GM18519 (cell line): Measurements from ENCODE around the gene WDR31.

ENCODE experiments used
- ATAC-seq: cut with Tn5 transposase; IDR thresholded peaks from one replicate; pipeline ENCODE4 v1.9.1; 2021; ENCODE audit warnings: mild to moderate bottlenecking, moderate library complexity; ENCODE audit not compliant: unreplicated experiment, low FRiP score

Gene WDR31

GRCh38 chr9:113343732-113344231 is 3.7 kb upstream of the WDR31 start:
- no peak for ATAC-seq

- no peak for ATAC-seq
These were observed 1.8 kb upstream of the WDR31 start for GRCh38 chr9:113341712-113342410.

- ATAC-seq = no peak
These were observed 2.4 kb downstream of the WDR31 start for GRCh38 chr9:113337714-113338113.

- ATAC-seq = no peak
These were observed 8.3 kb downstream of the WDR31 start for GRCh38 chr9:113331780-113332179.

DNA sequence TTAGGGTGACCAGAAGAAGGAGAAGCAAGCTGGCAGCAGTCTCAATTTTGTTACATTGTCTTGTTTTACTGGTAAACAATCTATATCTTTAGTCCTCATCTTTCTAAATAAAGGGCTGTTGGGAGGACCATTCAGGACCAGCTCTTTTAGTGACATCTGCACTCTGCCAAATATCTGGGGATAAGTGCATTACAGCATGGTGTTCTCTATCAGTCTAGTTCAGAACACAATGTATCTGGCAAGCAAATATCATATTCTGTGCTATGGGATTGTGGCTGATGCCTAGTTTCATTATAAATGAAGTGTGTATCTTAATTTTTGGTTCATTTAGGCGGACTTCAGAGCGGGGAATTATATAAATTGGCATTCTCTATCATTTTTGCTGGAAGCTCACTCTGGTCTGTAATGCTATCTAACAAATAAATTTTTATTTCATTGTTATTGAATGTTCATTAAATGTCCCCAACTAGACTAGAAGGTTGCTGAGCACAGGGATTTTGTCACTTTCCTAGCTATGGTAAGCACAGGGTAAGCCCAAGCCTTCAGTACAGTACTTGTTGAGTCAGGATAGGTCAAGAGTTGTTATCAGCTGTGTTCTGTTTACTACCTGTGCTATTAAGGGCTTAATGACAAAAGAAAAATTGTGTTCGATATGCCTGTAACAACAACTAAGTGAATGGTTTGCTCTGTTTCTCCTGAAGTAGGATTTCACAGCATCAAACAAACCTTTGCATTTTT is 11.9 kb downstream of the WDR31 start:
- ATAC-seq = no peak

- no peak for ATAC-seq
These were observed 13.8 kb downstream of the WDR31 start for GRCh38 chr9:113326230-113326629.

DNA sequence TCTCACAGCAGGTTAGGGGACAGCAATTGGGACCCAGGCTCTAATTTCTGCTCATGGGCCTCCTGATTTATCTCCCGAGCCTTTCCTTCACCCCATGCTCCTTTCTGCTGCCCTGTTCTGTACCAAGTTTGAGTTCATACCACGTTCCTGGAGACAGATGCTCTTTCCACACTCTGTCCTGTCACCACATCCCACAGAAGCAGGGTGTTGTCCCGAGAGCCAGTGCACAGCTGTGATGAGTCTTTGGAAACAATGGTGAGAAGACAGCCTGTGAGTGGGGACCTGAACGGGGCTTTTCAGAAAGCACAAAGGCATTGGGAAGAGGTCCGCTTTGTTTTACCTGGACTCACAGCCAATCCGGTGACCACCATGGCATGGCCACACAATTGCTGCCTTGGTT is 17.4 kb downstream of the WDR31 start:
- ATAC-seq = no peak

DNA sequence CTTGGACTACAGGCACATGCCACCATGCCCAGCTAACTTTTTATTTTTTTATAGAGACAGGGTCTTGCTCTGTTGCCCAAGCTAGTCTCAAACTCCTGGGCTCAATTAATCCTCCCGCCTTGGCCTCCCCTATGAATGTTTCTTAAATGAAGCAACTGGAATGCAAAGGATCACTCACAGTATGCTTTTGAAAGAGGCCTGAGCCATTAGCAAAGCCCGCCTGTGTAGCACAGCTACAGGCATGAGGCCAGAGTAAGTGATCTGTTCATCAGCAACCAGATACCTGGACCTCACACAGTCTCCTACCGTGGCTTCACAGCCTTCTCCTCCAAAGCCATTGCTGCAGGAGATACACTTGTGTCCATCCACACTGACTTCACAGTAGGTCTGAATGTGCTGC is 20.0 kb downstream of the WDR31 start:
- ATAC-seq = no peak

DNA sequence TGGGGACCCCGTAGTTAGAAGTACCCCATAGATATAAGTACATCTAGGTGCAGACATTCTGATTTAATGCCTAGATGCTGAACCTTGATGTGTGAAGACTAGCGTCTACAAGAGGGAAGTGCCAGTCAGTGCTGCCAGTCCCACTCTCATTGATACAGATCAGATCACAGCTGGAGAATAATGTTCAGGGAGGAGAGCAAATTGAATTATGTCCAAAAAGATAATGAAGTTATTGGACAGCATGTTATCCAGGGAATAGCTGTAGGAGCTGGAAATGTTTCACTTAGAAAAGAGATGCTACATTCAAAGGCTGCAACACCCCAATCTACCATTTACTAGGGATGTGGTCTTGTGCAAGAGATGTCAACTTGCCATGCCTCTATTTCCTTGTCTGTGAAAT is 21.0 kb downstream of the WDR31 start:
- no peak for ATAC-seq

GRCh38 chr9:113317777-113318176 is 22.3 kb downstream of the WDR31 start:
- ATAC-seq = no peak

GRCh38 chr9:113316030-113316429 is 24.0 kb downstream of the WDR31 start:
- no peak for ATAC-seq

DNA sequence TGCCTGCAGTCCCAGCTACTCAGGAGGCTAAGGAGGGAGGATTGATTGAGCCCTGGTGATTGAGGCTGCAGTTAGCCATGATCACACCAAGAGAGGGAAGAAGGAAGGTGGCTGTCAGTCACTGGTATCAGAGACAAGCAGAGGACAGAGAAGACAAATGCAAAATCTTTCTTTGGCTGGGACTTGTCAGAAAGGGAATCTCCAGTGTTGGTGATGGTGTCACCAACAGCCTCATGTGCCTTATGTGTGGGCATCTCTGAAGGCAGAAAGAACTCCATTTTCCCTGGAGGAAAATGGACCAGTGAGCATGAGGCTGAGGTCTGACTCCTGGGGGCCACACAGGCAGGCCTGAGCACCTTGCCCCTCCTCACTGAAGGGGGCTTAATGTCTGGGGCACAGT is 24.8 kb downstream of the WDR31 start:
- ATAC-seq = no peak

DNA sequence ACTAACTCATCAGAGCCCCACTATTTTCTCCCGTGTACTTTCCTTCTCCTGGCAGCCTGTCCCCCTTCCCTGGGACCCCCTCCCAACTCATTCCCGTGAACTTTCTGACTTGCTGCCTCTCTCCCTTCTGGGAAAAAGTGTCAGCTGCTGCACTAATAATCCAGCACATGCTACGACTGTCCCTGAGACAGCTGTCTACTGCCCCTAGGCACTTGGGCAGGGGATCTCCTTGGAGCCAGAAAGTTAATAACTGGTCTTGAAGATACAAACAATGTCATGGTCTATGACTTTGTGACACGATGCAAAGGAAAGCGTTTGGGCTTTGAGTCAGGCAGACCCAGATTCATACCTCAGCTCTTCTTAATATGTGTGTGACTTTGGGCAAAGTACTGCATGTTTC is 26.8 kb downstream of the WDR31 start:
- ATAC-seq = no peak

DNA sequence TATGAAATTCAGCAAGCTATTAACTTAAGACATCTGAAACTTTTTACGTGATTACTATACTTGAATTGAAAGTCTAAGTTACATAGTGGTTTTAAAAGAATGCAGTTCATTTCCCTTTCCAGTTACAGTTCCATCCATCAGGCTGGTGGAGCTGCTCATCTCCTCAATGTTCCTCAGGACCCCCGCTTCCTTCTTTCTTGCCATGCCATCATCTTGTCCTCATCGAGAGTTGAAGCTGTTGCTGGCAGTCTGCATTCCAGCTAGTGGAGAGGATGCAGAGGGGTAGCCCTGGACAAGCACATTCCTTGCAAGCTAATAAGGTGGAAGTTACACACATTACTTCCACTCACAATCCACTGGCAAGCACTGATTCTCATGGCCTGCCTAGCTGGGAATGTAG is 28.1 kb downstream of the WDR31 start:
- ATAC-seq = no peak

- ATAC-seq = no peak
These were observed 29.5 kb downstream of the WDR31 start for GRCh38 chr9:113310538-113310937.

DNA sequence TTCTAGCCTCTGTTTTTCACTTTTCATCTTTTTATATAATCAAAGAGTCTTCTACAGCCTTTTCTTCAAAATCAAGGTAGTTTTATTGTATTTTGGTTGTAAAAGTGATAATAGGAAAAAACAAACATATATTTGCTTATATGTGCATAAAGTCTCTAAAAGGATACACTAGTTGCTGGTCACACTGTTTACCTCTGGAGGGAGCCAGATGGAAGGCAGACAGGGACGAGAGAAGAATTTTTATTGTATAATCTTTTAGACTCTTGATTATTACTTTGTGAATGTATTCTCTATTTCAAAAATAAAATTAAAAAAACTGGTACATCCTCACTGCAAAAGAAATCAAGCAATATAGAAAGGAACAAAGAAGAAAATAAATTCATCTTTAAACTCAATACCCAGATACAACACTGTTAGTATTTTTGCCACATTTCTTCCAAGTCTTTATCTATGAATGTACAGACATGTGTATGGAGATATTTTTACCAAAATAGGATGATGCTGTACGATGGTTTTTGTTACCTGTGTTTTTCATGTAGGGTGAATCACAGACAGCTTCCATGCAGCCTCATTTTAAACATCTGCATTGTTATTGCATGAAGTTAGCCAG is 30.8 kb downstream of the WDR31 start:
- ATAC-seq = no peak

- no peak for ATAC-seq
These were observed 32.6 kb downstream of the WDR31 start for GRCh38 chr9:113307396-113307975.

GRCh38 chr9:113306566-113306965 is 33.5 kb downstream of the WDR31 start:
- ATAC-seq = no peak

GRCh38 chr9:113302792-113303418 is 37.2 kb downstream of the WDR31 start, which contains the start of gene RNF183:
Gene RNF183, minus strand, starts transcription at chr9:113303376. Its CDS starts 5,192 bp downstream, at chr9:113298184.
- no peak for ATAC-seq

DNA sequence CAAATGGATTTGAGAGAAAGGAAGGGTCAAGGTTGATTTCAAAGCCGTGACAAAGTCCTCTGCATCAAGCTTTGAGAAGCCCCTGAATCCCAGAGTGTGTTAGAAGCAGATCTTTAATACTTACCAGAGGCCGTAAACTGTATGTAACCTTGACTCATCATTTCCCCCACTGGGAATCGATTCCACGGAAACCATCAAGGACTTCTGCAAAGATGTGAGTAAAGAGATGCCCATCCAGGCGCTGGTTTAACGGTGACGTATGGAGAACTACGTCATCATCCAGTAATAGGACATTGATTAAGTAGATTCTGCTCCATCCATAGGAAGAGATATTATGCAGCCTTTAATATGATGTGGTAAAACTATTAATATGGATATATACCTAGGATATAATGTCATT is 38.5 kb downstream of the WDR31 start:
- ATAC-seq = no peak
